Measurements from ENCODE around the gene SRC.

Gene SRC

DNA sequence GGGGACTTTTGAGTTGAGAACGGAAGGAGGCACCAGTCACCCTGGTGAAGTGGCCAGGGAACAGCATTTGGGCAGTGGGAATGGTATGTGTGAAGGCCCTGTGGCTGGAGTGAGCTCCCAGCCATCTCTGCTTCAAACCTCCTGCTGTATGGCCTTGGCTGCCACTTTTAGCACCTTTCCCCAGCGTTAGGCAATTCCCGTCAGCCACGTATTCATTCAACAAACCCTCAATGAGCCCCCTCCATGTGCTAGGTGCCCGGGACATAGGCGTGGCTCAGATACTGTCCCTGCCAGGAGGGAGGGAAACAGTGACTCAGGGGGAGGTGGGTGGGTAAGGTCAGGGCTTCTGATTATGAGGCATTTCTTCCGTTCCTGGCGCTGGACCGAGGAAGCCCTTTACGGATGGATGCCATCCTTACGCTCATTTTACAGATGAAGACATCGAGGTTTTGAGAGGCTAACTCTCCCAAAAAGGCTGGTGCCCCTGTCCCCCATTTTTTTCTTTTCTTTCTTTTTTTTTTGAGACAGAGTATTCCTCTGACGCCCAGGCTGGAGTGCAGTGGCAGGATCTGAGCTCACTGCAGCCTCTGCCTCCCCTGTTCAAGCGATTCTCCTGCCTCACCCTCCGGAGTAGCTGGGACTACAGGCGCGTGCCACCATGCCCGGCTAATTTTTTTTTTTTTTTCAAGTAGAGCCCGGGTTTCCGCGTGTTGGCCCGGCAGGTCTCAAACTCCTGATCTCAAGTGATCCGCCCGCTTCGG, 37.5 kb downstream of the SRC start:
- Histone ChIP-seq H3K27ac (ENCODE audit: insufficient read depth, low read depth, low read length, poor library complexity, severe bottlenecking) (no peak overlapping the region), H3K27me3 (ENCODE audit: control insufficient read depth, insufficient read depth, low read length, poor library complexity, severe bottlenecking) (no peaks in the 10 kb centered on the region), H3K9me3 (ENCODE audit: control insufficient read depth, low read length) (no peaks in the 10 kb centered on the region), H3K36me3 (ENCODE audit: control insufficient read depth, insufficient read depth, low read length) (peaks cover 5% of the 10 kb centered on the region), H3K4me1 (ENCODE audit: control insufficient read depth, insufficient read depth, low read length) (no peaks in the 10 kb centered on the region), H3K4me3 (ENCODE audit: insufficient read depth, low read depth, low read length) (no peak overlapping the region)
- 92 to 94% methylated on average over 25 of the region's 25 CpGs for WGBS, 2 experiments

- Histone ChIP-seq H3K36me3 (ENCODE audit: control insufficient read depth, insufficient read depth, low read length) (peaks cover 10% of the 10 kb centered on the region), H3K27ac (ENCODE audit: insufficient read depth, low read depth, low read length, poor library complexity, severe bottlenecking) (no peak overlapping the region)
These were observed 38.8 kb downstream of the SRC start for GRCh38 chr20:37384683-37385174.

DNA sequence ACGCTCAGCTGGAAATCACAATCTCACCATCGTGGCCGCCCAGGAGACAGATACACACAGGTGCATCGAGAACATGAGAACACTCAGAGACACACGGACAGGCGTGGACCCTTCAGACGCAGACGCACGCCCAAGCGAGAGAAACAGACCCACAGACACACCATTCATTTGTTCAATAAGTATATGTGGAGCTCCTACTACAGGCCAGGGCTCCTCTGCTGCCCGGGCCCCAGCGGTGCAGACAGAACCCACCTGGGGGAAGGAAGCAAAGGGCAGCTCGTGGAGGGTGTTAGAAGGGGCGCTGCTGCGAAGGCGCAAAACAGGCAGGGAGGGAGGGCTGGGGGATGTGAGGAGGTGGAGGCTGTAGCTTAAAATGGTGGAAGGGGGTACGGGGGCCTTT, 39.2 kb downstream of the SRC start:
- whole genome bisulfite sequencing, 2 experiments: 95% methylated on average over 17 of the region's 17 CpGs
- H3K4me1 ChIP-seq (ENCODE audit: control insufficient read depth, insufficient read depth, low read length): no peaks in the 10 kb centered on the region
- H3K27ac ChIP-seq (ENCODE audit: insufficient read depth, low read depth, low read length, poor library complexity, severe bottlenecking): no peak overlapping the region
- H3K36me3 ChIP-seq (ENCODE audit: control insufficient read depth, insufficient read depth, low read length): peaks cover 12% of the 10 kb centered on the region
- no peaks in the 10 kb centered on the region for H3K9me3 ChIP-seq (ENCODE audit: control insufficient read depth, low read length)
- H3K4me3 ChIP-seq (ENCODE audit: insufficient read depth, low read depth, low read length): no peak overlapping the region
- no peaks in the 10 kb centered on the region for H3K27me3 ChIP-seq (ENCODE audit: control insufficient read depth, insufficient read depth, low read length, poor library complexity, severe bottlenecking)

More at GRCh38 chr20:37384683-37385174, 38.8 kb downstream of the SRC start:
- no peak overlapping the region for H3K4me3 ChIP-seq (ENCODE audit: insufficient read depth, low read depth, low read length)
- no peaks in the 10 kb centered on the region for H3K9me3 ChIP-seq (ENCODE audit: control insufficient read depth, low read length)
- no peaks in the 10 kb centered on the region for H3K4me1 ChIP-seq (ENCODE audit: control insufficient read depth, insufficient read depth, low read length)
- H3K27me3 ChIP-seq (ENCODE audit: control insufficient read depth, insufficient read depth, low read length, poor library complexity, severe bottlenecking): no peaks in the 10 kb centered on the region
- WGBS, 2 experiments: 27 to 28% methylated on average over 42 of the region's 42 CpGs

GRCh38 chr20:37385659-37386504, 39.9 kb downstream of the SRC start:
- WGBS, 2 experiments: 96% methylated on average over 25 of the region's 25 CpGs
- Histone ChIP-seq H3K4me3 (ENCODE audit: insufficient read depth, low read depth, low read length) (no peak overlapping the region), H3K36me3 (ENCODE audit: control insufficient read depth, insufficient read depth, low read length) (peaks cover 12% of the 10 kb centered on the region), H3K27me3 (ENCODE audit: control insufficient read depth, insufficient read depth, low read length, poor library complexity, severe bottlenecking) (no peaks in the 10 kb centered on the region), H3K4me1 (ENCODE audit: control insufficient read depth, insufficient read depth, low read length) (no peaks in the 10 kb centered on the region), H3K27ac (ENCODE audit: insufficient read depth, low read depth, low read length, poor library complexity, severe bottlenecking) (no peak overlapping the region), H3K9me3 (ENCODE audit: control insufficient read depth, low read length) (no peaks in the 10 kb centered on the region)

DNA sequence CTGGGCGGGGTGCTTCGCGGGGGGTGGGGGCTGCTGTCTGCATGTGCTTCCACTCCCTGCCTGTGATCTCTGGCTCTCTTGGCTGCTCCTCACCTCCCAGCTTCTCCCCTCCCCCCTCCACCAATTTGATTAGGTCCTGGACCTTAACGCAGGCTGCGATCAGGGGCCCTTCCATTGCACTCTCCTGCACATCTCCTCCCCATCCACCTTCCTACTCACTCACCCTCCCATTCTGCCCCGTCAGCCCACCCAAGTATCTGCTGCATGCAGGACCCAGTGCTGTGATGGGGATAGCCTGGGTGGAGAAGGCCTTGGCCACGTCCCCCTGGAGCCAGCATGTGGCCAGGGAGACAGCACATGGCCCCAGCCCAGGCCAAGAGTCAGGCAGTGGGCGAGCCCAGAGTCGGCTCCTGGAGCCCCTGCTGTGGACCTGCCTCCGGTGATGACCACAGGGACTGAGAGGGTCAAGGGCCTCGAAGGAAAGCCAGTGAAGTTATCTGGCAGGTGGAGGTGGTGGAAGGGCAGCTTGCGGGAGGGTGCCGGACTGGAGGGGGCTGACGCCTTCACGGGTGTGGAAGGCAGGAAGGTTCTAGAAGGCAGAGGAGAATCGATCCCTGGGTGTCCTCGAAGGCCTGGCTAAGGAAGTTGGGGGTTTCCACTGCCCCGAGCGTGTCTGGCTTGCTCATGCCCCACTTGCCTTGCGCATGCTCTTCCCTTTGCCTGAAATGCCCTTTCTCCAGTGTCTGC, 40.7 kb downstream of the SRC start:
- H3K4me1 ChIP-seq (ENCODE audit: control insufficient read depth, insufficient read depth, low read length): no peaks in the 10 kb centered on the region
- no peaks in the 10 kb centered on the region for H3K9me3 ChIP-seq (ENCODE audit: control insufficient read depth, low read length)
- no peak overlapping the region for H3K27ac ChIP-seq (ENCODE audit: insufficient read depth, low read depth, low read length, poor library complexity, severe bottlenecking)
- WGBS, 2 experiments: 92 to 94% methylated on average over 20 of the region's 20 CpGs
- no peaks in the 10 kb centered on the region for H3K27me3 ChIP-seq (ENCODE audit: control insufficient read depth, insufficient read depth, low read length, poor library complexity, severe bottlenecking)
- H3K36me3 ChIP-seq (ENCODE audit: control insufficient read depth, insufficient read depth, low read length): peaks cover 12% of the 10 kb centered on the region
- H3K4me3 ChIP-seq (ENCODE audit: insufficient read depth, low read depth, low read length): no peak overlapping the region

DNA sequence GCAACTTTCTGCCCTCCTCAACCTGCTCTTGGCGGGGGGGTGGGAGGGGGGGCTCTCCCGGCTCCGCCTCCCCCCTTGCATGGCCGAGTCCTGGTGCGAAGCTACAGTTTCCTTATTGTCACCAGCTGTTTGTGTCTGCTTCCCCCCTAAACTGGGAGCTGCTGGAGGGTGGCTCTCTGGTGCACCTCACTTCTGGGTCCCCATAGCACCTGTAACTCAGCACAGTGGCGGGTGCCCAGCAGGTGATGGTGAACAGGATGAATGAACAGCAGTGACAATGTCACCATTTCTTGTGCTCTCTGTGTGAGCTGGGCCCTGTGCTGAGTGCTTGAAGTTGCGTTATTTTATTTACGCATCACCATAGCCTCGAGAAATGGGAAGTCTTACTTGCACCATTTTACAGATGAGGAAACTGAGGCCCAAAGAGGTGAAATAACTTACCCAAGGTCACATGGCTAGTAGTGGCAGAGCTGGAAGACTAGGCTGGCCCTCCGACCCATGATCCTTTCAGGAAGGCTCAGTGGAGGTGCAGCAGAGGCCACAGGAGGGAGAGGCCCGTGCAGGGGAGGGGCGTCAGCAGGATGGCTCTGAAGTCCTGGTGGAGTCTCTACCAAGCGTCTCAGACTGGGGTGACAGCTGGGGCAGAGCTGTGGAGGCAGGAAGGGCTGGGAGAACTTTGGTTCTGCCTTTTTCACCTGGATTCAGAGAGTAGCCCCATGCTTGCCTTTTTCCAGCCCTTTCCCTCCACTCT, 41.8 kb downstream of the SRC start:
- Histone ChIP-seq H3K27me3 (ENCODE audit: control insufficient read depth, insufficient read depth, low read length, poor library complexity, severe bottlenecking) (no peaks in the 10 kb centered on the region), H3K36me3 (ENCODE audit: control insufficient read depth, insufficient read depth, low read length) (peaks cover 12% of the 10 kb centered on the region), H3K27ac (ENCODE audit: insufficient read depth, low read depth, low read length, poor library complexity, severe bottlenecking) (no peak overlapping the region), H3K4me1 (ENCODE audit: control insufficient read depth, insufficient read depth, low read length) (no peaks in the 10 kb centered on the region), H3K9me3 (ENCODE audit: control insufficient read depth, low read length) (no peaks in the 10 kb centered on the region), H3K4me3 (ENCODE audit: insufficient read depth, low read depth, low read length) (no peak overlapping the region)
- WGBS, 2 experiments: 92 to 95% methylated on average over 13 of the region's 13 CpGs

GRCh38 chr20:37388831-37389230, 42.9 kb downstream of the SRC start:
- H3K27me3 ChIP-seq (ENCODE audit: control insufficient read depth, insufficient read depth, low read length, poor library complexity, severe bottlenecking): no peaks in the 10 kb centered on the region
- H3K4me3 ChIP-seq (ENCODE audit: insufficient read depth, low read depth, low read length): no peak overlapping the region
- peaks cover 12% of the 10 kb centered on the region for H3K36me3 ChIP-seq (ENCODE audit: control insufficient read depth, insufficient read depth, low read length)
- peaks cover 4% of the 10 kb centered on the region for H3K4me1 ChIP-seq (ENCODE audit: control insufficient read depth, insufficient read depth, low read length)
- no peak overlapping the region for H3K27ac ChIP-seq (ENCODE audit: insufficient read depth, low read depth, low read length, poor library complexity, severe bottlenecking)
- WGBS, 2 experiments: 92 to 96% methylated on average over 9 of the region's 9 CpGs
- no peaks in the 10 kb centered on the region for H3K9me3 ChIP-seq (ENCODE audit: control insufficient read depth, low read length)

GRCh38 chr20:37389241-37389747, 43.4 kb downstream of the SRC start:
- H3K27ac ChIP-seq (ENCODE audit: insufficient read depth, low read depth, low read length, poor library complexity, severe bottlenecking): no peak overlapping the region

DNA sequence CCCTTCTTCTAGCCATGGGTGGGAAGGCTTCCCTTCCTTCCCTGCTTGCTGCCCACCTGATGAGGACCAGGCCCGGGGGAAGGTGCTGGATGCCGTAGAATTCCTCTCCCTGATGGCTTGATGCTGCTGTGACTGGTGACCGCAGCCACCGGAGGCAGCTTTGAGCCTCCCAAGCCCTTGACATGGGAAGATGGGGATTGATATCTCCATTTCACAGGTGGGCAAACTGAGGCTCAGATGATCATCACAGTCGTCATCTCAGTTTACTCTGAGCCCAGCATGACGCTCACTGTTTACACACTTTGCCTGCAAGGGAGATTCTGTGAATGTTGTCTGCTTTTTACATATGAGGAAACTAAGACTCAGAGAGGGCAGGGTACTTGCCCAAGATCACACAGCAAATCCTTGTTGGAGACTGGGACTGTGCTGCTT, 43.9 kb downstream of the SRC start:
- H3K9me3 ChIP-seq (ENCODE audit: control insufficient read depth, low read length): no peaks in the 10 kb centered on the region
- peaks cover 15% of the 10 kb centered on the region for H3K4me1 ChIP-seq (ENCODE audit: control insufficient read depth, insufficient read depth, low read length)
- 97 to 98% methylated on average over 6 of the region's 6 CpGs for WGBS, 2 experiments
- no peak overlapping the region for H3K4me3 ChIP-seq (ENCODE audit: insufficient read depth, low read depth, low read length)
- H3K27me3 ChIP-seq (ENCODE audit: control insufficient read depth, insufficient read depth, low read length, poor library complexity, severe bottlenecking): no peaks in the 10 kb centered on the region
- H3K27ac ChIP-seq (ENCODE audit: insufficient read depth, low read depth, low read length, poor library complexity, severe bottlenecking): no peak overlapping the region
- peaks cover 12% of the 10 kb centered on the region for H3K36me3 ChIP-seq (ENCODE audit: control insufficient read depth, insufficient read depth, low read length)

More at GRCh38 chr20:37389241-37389747, 43.4 kb downstream of the SRC start:
- Histone ChIP-seq H3K36me3 (ENCODE audit: control insufficient read depth, insufficient read depth, low read length) (peaks cover 12% of the 10 kb centered on the region), H3K4me1 (ENCODE audit: control insufficient read depth, insufficient read depth, low read length) (peaks cover 9% of the 10 kb centered on the region), H3K9me3 (ENCODE audit: control insufficient read depth, low read length) (no peaks in the 10 kb centered on the region), H3K4me3 (ENCODE audit: insufficient read depth, low read depth, low read length) (no peak overlapping the region), H3K27me3 (ENCODE audit: control insufficient read depth, insufficient read depth, low read length, poor library complexity, severe bottlenecking) (no peaks in the 10 kb centered on the region)
- WGBS, 2 experiments: 93 to 95% methylated on average over 12 of the region's 12 CpGs
